Liver (tissue), 9 donors: ENCODE results near the gene PYY. TPM values are rescaled to one million over a fixed set of nuclear protein-coding genes. Genes with fewer than 3 reads are reported as not detected.
A peak's percentile ranks its signal among the peaks of the same experiment; 100 is the strongest.

ENCODE experiments used
- DNase-seq: peaks from one replicate; pipeline ENCODE4 v3.0.0-alpha.2; 2017; ENCODE audit warnings: low spot score
- H3K27ac ChIP-seq, 2 donors: one replicate each; pipeline ENCODE4 v1.7.0; 2013; ENCODE audit warnings: inconsistent platforms in 2 of 2, low read length in 2 of 2, control low read depth in 1 of 2, low read depth in 1 of 2, mild to moderate bottlenecking in 1 of 2
- H3K27me3 ChIP-seq, 4 donors: one replicate each; pipeline versions ENCODE4 v1.6.1 to v1.7.0; 2013; ENCODE audit warnings: low read length in 3 of 4, inconsistent platforms in 1 of 4, mild to moderate bottlenecking in 1 of 4, moderate library complexity in 1 of 4; ENCODE audit not compliant: control insufficient read depth in 4 of 4, insufficient read depth in 4 of 4
- H3K36me3 ChIP-seq, 4 donors: one replicate each; pipeline versions ENCODE4 v1.6.1 to v1.7.0; 2013; ENCODE audit warnings: low read length in 3 of 4, mild to moderate bottlenecking in 3 of 4, low read depth in 1 of 4, moderate library complexity in 1 of 4; ENCODE audit not compliant: control insufficient read depth in 4 of 4, insufficient read depth in 3 of 4
- H3K4me1 ChIP-seq, 4 donors: one replicate each; pipeline versions ENCODE4 v1.6.1 to v1.7.0; 2013; ENCODE audit warnings: low read length in 3 of 4, mild to moderate bottlenecking in 3 of 4, moderate library complexity in 1 of 4; ENCODE audit not compliant: control insufficient read depth in 4 of 4, insufficient read depth in 4 of 4
- H3K4me3 ChIP-seq, 3 donors: one replicate each; pipeline versions ENCODE4 v1.6.1 to v1.7.0; 2013; ENCODE audit warnings: low read length in 3 of 3, control low read depth in 1 of 3, low read depth in 1 of 3, mild to moderate bottlenecking in 1 of 3
- H3K9ac ChIP-seq, 2 donors: one replicate each; pipeline ENCODE4 v1.7.0; 2013; ENCODE audit warnings: low read length in 2 of 2, mild to moderate bottlenecking in 2 of 2, moderate library complexity in 2 of 2, control low read depth in 1 of 2, low read depth in 1 of 2
- H3K9me3 ChIP-seq, 4 donors: one replicate each; pipeline versions ENCODE4 v1.6.1 to v1.7.0; 2013; ENCODE audit warnings: low read length in 3 of 4; ENCODE audit not compliant: control insufficient read depth in 4 of 4
- ATF3 ChIP-seq: IDR thresholded peaks from 2 replicates; pipeline ENCODE4 v1.6.1; 2016; ENCODE audit warnings: antibody characterized with exemption
- CTCF ChIP-seq: fragments of 150-350 bp; IDR thresholded peaks from 2 replicates; pipeline ENCODE4 v1.5.1; 2017; ENCODE audit warnings: improper control_type of control experiment, low read depth, low read length; ENCODE audit not compliant: missing input control
- EGR1 ChIP-seq, 2 donors: IDR thresholded peaks; 2 replicates each; pipeline ENCODE4 v1.6.1; 2016 to 2018; ENCODE audit warnings: antibody characterized with exemption in 2 of 2, low read depth in 2 of 2
- FOXA1 ChIP-seq: IDR thresholded peaks from 2 replicates; pipeline ENCODE4 v1.6.1; 2016; ENCODE audit warnings: antibody characterized with exemption
- FOXA2 ChIP-seq: IDR thresholded peaks from 2 replicates; pipeline ENCODE4 v1.6.1; 2016; ENCODE audit warnings: antibody characterized with exemption
- GABPA ChIP-seq, 2 donors: IDR thresholded peaks in 1 of 2; conservative IDR thresholded peaks in 1 of 2; 2 replicates each; pipeline ENCODE4 v1.6.1; 2016; ENCODE audit warnings: antibody characterized with exemption in 2 of 2, mild to moderate bottlenecking in 1 of 2, moderate library complexity in 1 of 2
- HNF4A ChIP-seq, 2 donors: conservative IDR thresholded peaks; 2 replicates each; pipeline ENCODE4 v1.6.1; 2016; ENCODE audit warnings: antibody characterized with exemption in 2 of 2, mild to moderate bottlenecking in 2 of 2
- HNF4G ChIP-seq: IDR thresholded peaks from 2 replicates; pipeline ENCODE4 v1.6.1; 2016; ENCODE audit warnings: antibody characterized with exemption
- NR2F2 ChIP-seq: IDR thresholded peaks from 2 replicates; pipeline ENCODE4 v1.6.1; 2016; ENCODE audit warnings: antibody characterized with exemption
- RAD21 ChIP-seq, 2 donors: IDR thresholded peaks; 2 replicates each; pipeline ENCODE4 v1.6.1; 2016; ENCODE audit warnings: antibody characterized with exemption in 2 of 2, mild to moderate bottlenecking in 2 of 2
- REST ChIP-seq: IDR thresholded peaks from 2 replicates; pipeline ENCODE4 v1.6.1; 2016; ENCODE audit warnings: antibody characterized with exemption, mild to moderate bottlenecking
- SP1 ChIP-seq: IDR thresholded peaks from 2 replicates; pipeline ENCODE4 v1.6.1; 2018; ENCODE audit warnings: antibody characterized with exemption, mild to moderate bottlenecking
- TAF1 ChIP-seq: conservative IDR thresholded peaks from 2 replicates; pipeline ENCODE4 v1.6.1; 2016; ENCODE audit warnings: antibody characterized with exemption, mild to moderate bottlenecking
- YY1 ChIP-seq: IDR thresholded peaks from 2 replicates; pipeline ENCODE4 v1.6.1; 2016; ENCODE audit warnings: antibody characterized with exemption, mild to moderate bottlenecking
- ZBTB33 ChIP-seq: IDR thresholded peaks from 2 replicates; pipeline ENCODE4 v1.6.1; 2016; ENCODE audit warnings: antibody characterized with exemption
- WGBS: extraction: QIAGEN DNeasy Blood & Tissue Kit; methylation state at CpG from one replicate; pipeline ENCODE4 v1.1.7; 2013; 5-methylcytosine and 5-hydroxymethylcytosine counted together
- polyA plus RNA-seq, 2 donors: library from polyadenylated mRNA; stranded (reverse) in 1 of 2; unstranded in 1 of 2; fragments of 200-250 nt in 1 of 2; fragments of >200 nt in 1 of 2; fragmentation: Nextera tagmentation in 1 of 2; extraction: Ambion mirVana in 1 of 2; gene quantifications; one replicate each; pipeline versions ENCODE4 v1.2.1 to v1.2.3, GENCODE V29; 2013 to 2015
- total RNA-seq, 2 donors: library from RNA; depleted of rRNA; stranded (reverse); fragments of >200 nt; gene quantifications; one replicate each; pipeline ENCODE4 v1.2.3, GENCODE V29; 2014
- donor health status: healthy.
- donor health status: healthy.
- donor health status: healthy.
- donor health status: healthy.
- donor health status: healthy.

The PYY gene
- total and polyA plus RNA-seq, 4 donors: 0.05 TPM; not detected in 3

GRCh38 chr17:43920500-43921095 lies 33.1 kb downstream of the PYY start (continued):
- TF ChIP-seq ZBTB33 (no peak), SP1 (no peak), GABPA (IDR thresholded peaks at IDR 0.05 in 1 of 2, conservative IDR thresholded peaks at IDR 0.05 in 1 of 2) (no peak), NR2F2 (no peak), ATF3 (no peak), FOXA2 (no peak)

- Histone ChIP-seq H3K27me3 (no peaks in the 10 kb centered on the region), H3K4me1 (peaks cover 0 to 7% (median 0%) of the 10 kb centered on the region in 4 donors), H3K36me3 (no peaks in the 10 kb centered on the region), H3K27ac (no peak overlapping the region), H3K9me3 (no peaks in the 10 kb centered on the region), H3K4me3 (peak overlapping the region in 1 of 3 donors; percentile 33), H3K9ac (no peak overlapping the region)
- no peak for DNase-seq
- WGBS: 61% methylated on average over 13 of the region's 13 CpGs
- TF ChIP-seq HNF4A (conservative IDR thresholded peaks at IDR 0.05): no peak
- TF ChIP-seq RAD21 (IDR thresholded peaks at IDR 0.05): no peak
- no peak for TF ChIP-seq SP1
- no peak for TF ChIP-seq HNF4G
- no peak for TF ChIP-seq REST
- no peak for TF ChIP-seq TAF1
- TF ChIP-seq NR2F2: no peak
- no peak for TF ChIP-seq YY1
- TF ChIP-seq EGR1 (IDR thresholded peaks at IDR 0.05; ENCODE audit: low read depth in 2 of 2): no peak
- no peak for TF ChIP-seq FOXA1
- no peak for TF ChIP-seq CTCF
Observed at GRCh38 chr17:43918026-43918389, 35.7 kb downstream of the PYY start.
